ENCODE data around the gene PHF2. TPM values are rescaled to one million over a fixed set of nuclear protein-coding genes. Genes with fewer than 3 reads are reported as not detected.

PHF2 gene
- total and polyA plus RNA-seq, 2 experiments from 2014 or later: 4.6 to 16.5 TPM

DNA sequence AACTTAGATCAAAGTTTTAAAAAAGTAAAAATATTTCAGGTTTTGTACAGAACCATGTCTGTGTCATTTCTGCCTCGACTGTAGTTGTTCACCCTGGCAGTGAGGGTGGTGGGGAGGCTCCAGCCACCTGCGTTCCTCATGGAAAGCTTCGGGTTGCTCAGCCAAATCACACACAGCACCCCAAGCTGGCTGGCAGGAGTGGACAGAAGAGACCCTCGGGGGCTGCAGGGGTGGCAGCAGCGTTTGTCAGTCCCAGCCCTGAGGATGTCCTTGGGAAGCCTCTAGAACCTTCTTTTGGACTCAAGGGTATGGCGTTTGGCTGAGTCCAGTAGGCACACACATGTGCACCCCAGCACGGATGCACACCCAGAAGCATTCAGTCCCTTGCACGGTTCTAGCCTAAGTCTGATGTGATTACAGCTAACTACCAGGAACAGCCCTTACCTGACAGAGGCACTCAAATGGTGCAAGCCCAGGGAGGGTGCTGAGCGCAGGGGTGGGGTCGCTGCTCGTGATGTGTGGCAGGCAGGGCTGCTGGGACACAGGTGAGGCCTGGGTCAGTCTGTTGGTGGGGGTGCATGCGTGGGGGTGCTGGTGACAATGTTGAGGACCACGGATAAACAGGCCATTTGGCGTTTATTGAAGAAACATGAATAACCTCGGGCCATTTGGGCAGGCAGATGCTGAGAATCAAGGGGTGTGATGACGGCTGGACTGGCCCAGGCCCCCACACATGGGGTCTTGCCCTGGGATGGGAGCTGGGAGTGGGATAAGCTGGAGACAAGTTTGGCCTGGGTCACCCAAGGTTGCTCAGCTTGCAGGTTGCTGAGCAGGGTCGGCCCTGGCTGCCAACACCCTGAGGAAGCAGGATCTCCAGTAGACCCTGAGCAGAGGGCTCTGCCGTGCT lies 103.4 kb downstream of the PHF2 start:
- Histone ChIP-seq H4K20me1 (ENCODE audit: insufficient read depth) (no peaks in the 10 kb centered on the region), H3K9ac (no peak overlapping the region), H3K4me2 (ENCODE audit: unreplicated experiment) (no peak overlapping the region), H3K36me3 (ENCODE audit: low read depth) (no peaks in the 10 kb centered on the region), H3K27me3 (replicated peaks; ENCODE audit: insufficient read depth) (no peaks in the 10 kb centered on the region), H3K27ac (no peak overlapping the region), H3K9me3 (ENCODE audit: low read depth) (no peaks in the 10 kb centered on the region), H3F3A (ENCODE audit: insufficient read depth) (peaks cover 4% of the 10 kb centered on the region; the same call in 1 of the 2 replicates), H3K79me2 (ENCODE audit: insufficient read depth) (no peaks in the 10 kb centered on the region), H3K9me2 (ENCODE audit: insufficient read depth) (no peaks in the 10 kb centered on the region), H3K4me1 (ENCODE audit: insufficient read depth) (no peaks in the 10 kb centered on the region), H2AFZ (no peak overlapping the region), H3K4me3 (no peak overlapping the region)
- TF ChIP-seq EZH2phosphoT487 (IDR thresholded peaks at IDR 0.05; ENCODE audit: insufficient read depth, low read depth): no peak
- no peak for TF ChIP-seq EZH2 (IDR thresholded peaks at IDR 0.05; ENCODE audit: insufficient read depth, poor library complexity, severe bottlenecking)
- WGBS, 2 experiments (ENCODE audit: low coverage in 1 of 2, low lambda C conversion rate in 2 of 2, missing lambda C conversion rate in 2 of 2): 61 to 67% methylated on average over 18 of the region's 18 CpGs
- no peak for DNase-seq
- in situ Hi-C loops (cut with MboI): loop anchor here (10.0 to 25.0 kb wide), 2 partner anchors 285 to 533 kb away; no protein-coding TSS in a partner anchor

DNA sequence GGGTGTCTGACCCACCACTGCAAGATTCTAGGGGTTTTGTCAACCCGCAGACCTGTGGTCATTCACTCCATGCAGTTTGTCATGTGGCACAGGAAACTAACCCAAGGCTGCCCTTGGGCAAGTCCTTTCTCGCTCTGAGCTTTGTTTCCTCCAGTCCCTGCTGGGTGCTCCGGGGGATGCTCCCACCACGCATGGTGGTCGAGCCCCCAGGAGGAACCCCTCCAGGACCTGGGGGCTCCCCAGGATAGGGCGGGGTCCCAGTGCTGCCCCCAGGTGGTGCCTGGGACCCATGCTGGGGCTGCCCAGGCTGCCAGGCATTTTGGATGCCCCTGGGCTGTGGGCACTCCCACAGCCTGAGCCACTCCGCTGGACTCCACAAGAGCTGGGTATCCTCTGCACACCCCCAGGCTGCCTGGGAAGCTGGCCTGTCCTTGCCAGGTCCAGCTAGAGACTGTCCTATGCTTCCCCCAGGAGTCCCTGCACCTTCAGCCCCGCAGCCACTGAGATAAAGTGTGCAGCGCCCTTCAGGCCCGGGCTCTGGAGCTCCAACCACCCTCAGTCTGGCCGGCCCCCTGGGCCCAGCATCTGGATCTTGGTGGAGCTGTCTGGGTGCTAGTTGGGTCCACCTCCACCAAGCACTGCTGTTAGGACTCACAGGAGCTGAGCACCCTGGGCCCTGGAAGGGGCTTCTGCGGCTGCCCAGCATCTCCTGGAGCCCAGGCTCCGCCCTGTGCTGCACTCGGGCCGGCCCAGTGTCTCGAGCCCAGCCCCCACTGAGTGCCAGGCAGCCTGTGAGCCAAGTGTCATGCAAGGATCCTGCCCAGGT lies 104.3 kb downstream of the PHF2 start:
- Histone ChIP-seq H3K27me3 (replicated peaks; ENCODE audit: insufficient read depth) (no peaks in the 10 kb centered on the region), H4K20me1 (ENCODE audit: insufficient read depth) (no peaks in the 10 kb centered on the region), H3K4me2 (ENCODE audit: unreplicated experiment) (no peak overlapping the region), H3K9me2 (ENCODE audit: insufficient read depth) (no peaks in the 10 kb centered on the region), H3K79me2 (ENCODE audit: insufficient read depth) (no peaks in the 10 kb centered on the region), H3K9ac (no peak overlapping the region), H2AFZ (no peak overlapping the region), H3F3A (ENCODE audit: insufficient read depth) (peaks cover 4% of the 10 kb centered on the region; the same call in 1 of the 2 replicates), H3K36me3 (ENCODE audit: low read depth) (no peaks in the 10 kb centered on the region), H3K27ac (no peak overlapping the region), H3K9me3 (ENCODE audit: low read depth) (no peaks in the 10 kb centered on the region), H3K4me1 (ENCODE audit: insufficient read depth) (no peaks in the 10 kb centered on the region), H3K4me3 (no peak overlapping the region)
- in situ Hi-C loops (cut with MboI): loop anchor here (10.0 to 25.0 kb wide), 2 partner anchors 284 to 532 kb away; no protein-coding TSS in a partner anchor
- DNase-seq: no peak
- TF ChIP-seq EZH2 (IDR thresholded peaks at IDR 0.05; ENCODE audit: insufficient read depth, poor library complexity, severe bottlenecking): no peak
- TF ChIP-seq EZH2phosphoT487 (IDR thresholded peaks at IDR 0.05; ENCODE audit: insufficient read depth, low read depth): no peak
- WGBS, 2 experiments (ENCODE audit: low coverage in 1 of 2, low lambda C conversion rate in 2 of 2, missing lambda C conversion rate in 2 of 2): 71 to 72% methylated on average over 14 to 16 of the region's 16 CpGs

DNA sequence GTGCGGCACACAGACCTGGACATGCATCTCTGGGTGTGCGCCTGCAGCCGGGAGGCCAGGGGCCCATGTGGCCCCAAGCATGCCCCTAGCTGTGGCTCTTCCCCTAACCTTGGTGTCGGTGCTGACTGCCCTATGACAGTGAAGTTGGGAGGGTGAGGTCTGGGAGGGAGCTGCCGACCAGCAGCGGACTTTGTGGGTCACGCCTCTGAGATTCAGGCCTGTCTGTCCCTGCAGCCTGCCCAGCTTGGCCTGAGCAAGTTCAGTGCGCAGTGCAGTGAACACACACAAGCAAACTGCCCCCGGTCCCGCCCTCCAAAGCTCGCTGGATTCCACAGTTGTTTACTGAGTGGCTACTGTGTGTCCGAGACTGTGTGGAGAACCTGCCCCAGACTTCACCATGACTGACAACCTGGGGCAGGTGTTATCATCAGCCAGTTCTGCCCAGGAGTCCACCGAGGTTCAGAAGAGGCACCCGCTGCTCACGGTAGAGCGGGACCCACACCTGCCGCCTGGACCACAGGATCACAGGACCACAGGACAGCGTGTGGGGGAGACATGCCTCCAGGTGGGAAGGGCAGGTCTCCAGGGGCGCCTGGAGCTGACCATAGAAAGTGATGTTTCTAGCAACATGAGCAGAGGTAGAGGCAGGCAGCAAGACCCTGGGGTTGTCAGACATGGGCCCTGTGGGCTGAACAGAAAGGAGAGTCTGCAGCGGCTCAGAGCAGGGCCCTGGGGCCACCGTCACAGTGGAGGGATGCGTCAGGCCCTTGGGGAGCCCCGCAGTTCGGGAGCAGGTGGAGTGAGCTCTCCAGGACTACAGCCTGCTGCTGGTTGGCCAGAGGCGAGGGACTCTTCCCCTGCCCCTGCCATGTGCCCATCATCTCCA lies 105.1 kb downstream of the PHF2 start:
- no peaks in the 10 kb centered on the region for H3K79me2 ChIP-seq (ENCODE audit: insufficient read depth)
- no peaks in the 10 kb centered on the region for H3K27me3 ChIP-seq (replicated peaks; ENCODE audit: insufficient read depth)
- no peak overlapping the region for H2AFZ ChIP-seq
- no peak for DNase-seq
- no peak overlapping the region for H3K9ac ChIP-seq
- no peak overlapping the region for H3K4me3 ChIP-seq
- no peak overlapping the region for H3K27ac ChIP-seq
- WGBS, 2 experiments (ENCODE audit: low coverage in 1 of 2, low lambda C conversion rate in 2 of 2, missing lambda C conversion rate in 2 of 2): 60% methylated on average over 25 of the region's 25 CpGs
- in situ Hi-C loops (cut with MboI): loop anchor here (10.0 to 25.0 kb wide), 2 partner anchors 283 to 531 kb away; no protein-coding TSS in a partner anchor
- no peaks in the 10 kb centered on the region for H3K4me1 ChIP-seq (ENCODE audit: insufficient read depth)
- no peaks in the 10 kb centered on the region for H3K9me3 ChIP-seq (ENCODE audit: low read depth)
- no peaks in the 10 kb centered on the region for H4K20me1 ChIP-seq (ENCODE audit: insufficient read depth)
- H3F3A ChIP-seq (ENCODE audit: insufficient read depth): peaks cover 4% of the 10 kb centered on the region; the same call in 1 of the 2 replicates
- H3K36me3 ChIP-seq (ENCODE audit: low read depth): no peaks in the 10 kb centered on the region
- no peaks in the 10 kb centered on the region for H3K9me2 ChIP-seq (ENCODE audit: insufficient read depth)
- H3K4me2 ChIP-seq (ENCODE audit: unreplicated experiment): no peak overlapping the region
- TF ChIP-seq EZH2 (IDR thresholded peaks at IDR 0.05; ENCODE audit: insufficient read depth, poor library complexity, severe bottlenecking): no peak
- no peak for TF ChIP-seq EZH2phosphoT487 (IDR thresholded peaks at IDR 0.05; ENCODE audit: insufficient read depth, low read depth)
